H9 (cell line): ENCODE results near the gene MAPKAPK3. TPM values are rescaled to one million over a fixed set of nuclear protein-coding genes. Genes with fewer than 3 reads are reported as not detected.

ENCODE experiments used
- DNase-seq: peaks from one replicate; pipeline ENCODE4 v3.0.0-alpha.2; 2017
- H2AFZ ChIP-seq: one replicate; pipeline ENCODE4 v1.6.1; 2013; ENCODE audit warnings: mild to moderate bottlenecking, low read length, control low read depth, moderate library complexity
- H2AK5ac ChIP-seq: 2 replicates; pipeline ENCODE4 v1.6.1; 2013; ENCODE audit warnings: low read length, control low read depth, mixed read lengths; ENCODE audit not compliant: insufficient read length
- H2BK120ac ChIP-seq: one replicate; pipeline ENCODE4 v1.6.1; 2013; ENCODE audit warnings: low read depth, mild to moderate bottlenecking, low read length, control low read depth, inconsistent platforms; ENCODE audit not compliant: poor library complexity, severe bottlenecking
- H2BK12ac ChIP-seq: 2 replicates; pipeline ENCODE4 v1.6.1; 2013; ENCODE audit warnings: low read length, control low read depth, mixed read lengths, low read depth; ENCODE audit not compliant: insufficient read length
- H2BK15ac ChIP-seq: 2 replicates; pipeline ENCODE4 v1.6.1; 2013; ENCODE audit warnings: low read depth, low read length, control low read depth
- H2BK20ac ChIP-seq: one replicate; pipeline ENCODE4 v1.6.1; 2013; ENCODE audit warnings: low read depth, mild to moderate bottlenecking, low read length, control low read depth, inconsistent platforms; ENCODE audit not compliant: poor library complexity, severe bottlenecking
- H2BK5ac ChIP-seq: 2 replicates; pipeline ENCODE4 v1.6.1; 2013; ENCODE audit warnings: low read length, control low read depth, mixed read lengths; ENCODE audit not compliant: insufficient read length
- H3K14ac ChIP-seq: 2 replicates; pipeline ENCODE4 v1.6.1; 2013; ENCODE audit warnings: low read length, control low read depth; ENCODE audit not compliant: insufficient read depth
- H3K18ac ChIP-seq: 2 replicates; pipeline ENCODE4 v1.6.1; 2013; ENCODE audit warnings: low read depth, mild to moderate bottlenecking, mixed read lengths, low read length, control low read depth; ENCODE audit not compliant: insufficient read length
- H3K23ac ChIP-seq: 2 replicates; pipeline ENCODE4 v1.6.1; 2013; ENCODE audit warnings: low read length, control low read depth, mixed read lengths, low read depth; ENCODE audit not compliant: insufficient read length
- H3K23me2 ChIP-seq: 2 replicates; pipeline ENCODE4 v1.6.1; 2013; ENCODE audit warnings: low read depth, mild to moderate bottlenecking, mixed read lengths, low read length, control low read depth; ENCODE audit not compliant: insufficient read length, poor library complexity, severe bottlenecking
- H3K27ac ChIP-seq: 2 replicates; pipeline ENCODE4 v1.5.1; 2013; ENCODE audit warnings: low read length, control low read depth, mixed read lengths, low read depth; ENCODE audit not compliant: insufficient read length
- H3K27me3 ChIP-seq: 2 replicates; pipeline ENCODE4 v1.6.1; 2013; ENCODE audit warnings: low read length, control low read depth, inconsistent platforms; ENCODE audit not compliant: insufficient read depth
- H3K4ac ChIP-seq: 2 replicates; pipeline ENCODE4 v1.6.1; 2013; ENCODE audit warnings: low read depth, mild to moderate bottlenecking, control low read depth, inconsistent platforms, low read length, moderate library complexity
- H3K4me1 ChIP-seq: 2 replicates; pipeline ENCODE4 v1.6.1; 2013; ENCODE audit warnings: low read length, control low read depth, inconsistent platforms; ENCODE audit not compliant: insufficient read depth
- H3K4me2 ChIP-seq: 2 replicates; pipeline ENCODE4 v1.6.1; 2013; ENCODE audit warnings: low read length, control low read depth, mixed read lengths; ENCODE audit not compliant: insufficient read length, insufficient read depth
- H3K56ac ChIP-seq: 2 replicates; pipeline ENCODE4 v1.6.1; 2013; ENCODE audit warnings: low read depth, mild to moderate bottlenecking, mixed read lengths, low read length, control low read depth; ENCODE audit not compliant: insufficient read length
- H3K79me1 ChIP-seq: 2 replicates; pipeline ENCODE4 v1.6.1; 2013; ENCODE audit warnings: low read depth, mild to moderate bottlenecking, moderate library complexity, low read length, control low read depth, inconsistent platforms; ENCODE audit not compliant: insufficient read depth, poor library complexity, severe bottlenecking
- H3K79me2 ChIP-seq: 2 replicates; pipeline ENCODE4 v1.6.1; 2013; ENCODE audit warnings: low read length, control low read depth, inconsistent platforms; ENCODE audit not compliant: insufficient read depth
- H3K9ac ChIP-seq: 2 replicates; pipeline ENCODE4 v1.6.1; 2013; ENCODE audit warnings: low read length, control low read depth, mixed read lengths; ENCODE audit not compliant: insufficient read length; ENCODE audit errors: extremely low read depth
- H3K9me3 ChIP-seq: one replicate; pipeline ENCODE4 v1.6.1; 2013; ENCODE audit warnings: low read depth, low read length, inconsistent platforms; ENCODE audit not compliant: control insufficient read depth
- H3T11ph ChIP-seq: one replicate; pipeline ENCODE4 v1.6.1; 2013; ENCODE audit warnings: mild to moderate bottlenecking, low read length, control low read depth, inconsistent platforms
- H4K20me1 ChIP-seq: one replicate; pipeline ENCODE4 v1.6.1; 2013; ENCODE audit not compliant: control insufficient read depth, insufficient read length, insufficient read depth
- H4K5ac ChIP-seq: 2 replicates; pipeline ENCODE4 v1.6.1; 2013; ENCODE audit warnings: low read depth, mild to moderate bottlenecking, mixed read lengths, low read length, control low read depth; ENCODE audit not compliant: insufficient read length
- H4K8ac ChIP-seq: replicated peaks from 2 replicates; pipeline ENCODE4 v1.6.1; 2013; ENCODE audit warnings: low read length, control low read depth, mixed read lengths, low read depth; ENCODE audit not compliant: insufficient read length
- H4K91ac ChIP-seq: 2 replicates; pipeline ENCODE4 v1.6.1; 2013; ENCODE audit warnings: low read depth, mild to moderate bottlenecking, moderate library complexity, mixed read lengths, low read length, control low read depth; ENCODE audit not compliant: insufficient read length
- H3K27ac Mint-ChIP-seq, 3 experiments: 2 replicates in 2 of 3; 3 replicates in 1 of 3; pipeline ENCODE4 v1.8.0; 2020 to 2021; ENCODE audit warnings: mixed read lengths in 3 of 3, mild to moderate bottlenecking in 1 of 3, moderate library complexity in 1 of 3
- H3K27me3 Mint-ChIP-seq: 2 replicates; pipeline ENCODE4 v1.8.0; 2021; ENCODE audit warnings: low read depth, mild to moderate bottlenecking, moderate library complexity, mixed read lengths
- H3K36me3 Mint-ChIP-seq, 3 experiments: 2 replicates in 2 of 3; 3 replicates in 1 of 3; pipeline ENCODE4 v1.8.0; 2020 to 2021; ENCODE audit warnings: low read depth in 3 of 3, mixed read lengths in 3 of 3; ENCODE audit not compliant: insufficient read depth in 1 of 3
- H3K4me1 Mint-ChIP-seq, 2 experiments: 2 replicates each; pipeline ENCODE4 v1.8.0; 2020; ENCODE audit warnings: mixed read lengths in 2 of 2
- H3K4me3 Mint-ChIP-seq, 2 experiments: 2 replicates in 1 of 2; 3 replicates in 1 of 2; pipeline ENCODE4 v1.8.0; 2020 to 2021; ENCODE audit warnings: mild to moderate bottlenecking in 2 of 2, mixed read lengths in 2 of 2, moderate library complexity in 1 of 2
- H3K9me3 Mint-ChIP-seq, 2 experiments: 2 replicates in 1 of 2; 3 replicates in 1 of 2; pipeline ENCODE4 v1.8.0; 2020; ENCODE audit warnings: mild to moderate bottlenecking in 2 of 2, mixed read lengths in 2 of 2, moderate library complexity in 1 of 2
- CTCF ChIP-seq: fragments of 200-600 bp; sonication (generic); conservative IDR thresholded peaks from 3 replicates; pipeline ENCODE4 v1.8.0; 2021; ENCODE audit warnings: antibody characterized with exemption, mild to moderate bottlenecking
- WGBS: extraction: QIAGEN DNeasy Blood & Tissue Kit; methylation state at CpG from one replicate; pipeline ENCODE4 v1.1.7; 2013; ENCODE audit warnings: missing lambda C conversion rate, low lambda C conversion rate, mixed read lengths; ENCODE audit not compliant: insufficient read length; ENCODE audit errors: extremely low coverage; 5-methylcytosine and 5-hydroxymethylcytosine counted together
- total RNA-seq: library from RNA; stranded (reverse); gene quantifications from 2 replicates; pipeline ENCODE4 v1.2.1, GENCODE V29; 2021

MAPKAPK3 gene
- total RNA-seq, 1 experiment from 2014 or later, result 57.9 TPM

GRCh38 chr3:50585919-50586762 lies 30.8 kb upstream of the MAPKAPK3 start:
- Histone ChIP-seq H2BK20ac (no peak overlapping the region), H2BK120ac (no peak overlapping the region), H3K4me1 (no peaks in the 10 kb centered on the region), H4K91ac (no peak overlapping the region), H3K14ac (no peak overlapping the region), H3K23ac (no peak overlapping the region), H3K23me2 (no peaks in the 10 kb centered on the region), H3K27me3 (no peaks in the 10 kb centered on the region), H3K79me1 (no peaks in the 10 kb centered on the region), H3K27ac (no peak overlapping the region), H3K79me2 (no peaks in the 10 kb centered on the region), H4K20me1 (no peaks in the 10 kb centered on the region), H3K9ac (no peak overlapping the region), H2BK12ac (no peak overlapping the region), H2AFZ (no peak overlapping the region), H3K56ac (no peak overlapping the region), H4K5ac (no peak overlapping the region), H2BK5ac (no peak overlapping the region), H3T11ph (no peak overlapping the region), H3K9me3 (no peaks in the 10 kb centered on the region), H3K18ac (no peak overlapping the region), H2BK15ac (no peak overlapping the region), H4K8ac (no peak overlapping the region), H3K4ac (no peak overlapping the region), H3K4me2 (no peak overlapping the region), H2AK5ac (no peak overlapping the region)
- TF ChIP-seq CTCF, result no peak
- Mint-ChIP-seq H3K4me1 (peaks cover 0 to 3% of the 10 kb centered on the region in 2 experiments; a peak in 2 of 4 replicates), H3K27me3 (peaks cover 10% of the 10 kb centered on the region), H3K36me3 (peaks cover 0 to 7% (median 4%) of the 10 kb centered on the region in 3 experiments; a peak in 4 of 7 replicates), H3K9me3 (no peaks in the 10 kb centered on the region), H3K27ac (no peak overlapping the region), H3K4me3 (no peak overlapping the region)
- no CpG with 5 or more reads among the region's 6 CpGs for WGBS
- no peak for DNase-seq
